K562 (cell line): Measurements from ENCODE around the gene NAALAD2. TPM values are rescaled to one million over a fixed set of nuclear protein-coding genes. Genes with fewer than 3 reads are reported as not detected.

Experiments
- ATAC-seq: fragments of 200-7000 bp; cut with Tn5 transposase; 3 replicates; pipeline ENCODE4 v1.9.1; 2020; ENCODE audit warnings: moderate library complexity
- BruUV-seq: library from RNA; stranded (reverse); fragments of 400-500 nt; replicated peaks from 2 replicates; lab custom pipeline; 2021; lab: Mats Ljungman, UMichigan
- CTCF ChIA-PET: fragments of 300-600 bp; formaldehyde crosslinking; extraction: SDS; loops from one replicate; lab custom pipeline; 2021; ENCODE audit warnings: low intra/inter-chr PET ratio; lab: Yijun Ruan, JAX
- POLR2A ChIA-PET: fragments of 300-600, 350-650 bp; sonication (Branson Sonifier 250); formaldehyde crosslinking; extraction: SDS; loops from one replicate; lab custom pipeline; 2021; ENCODE audit warnings: antibody characterized with exemption, inconsistent platforms; lab: Yijun Ruan, JAX
- DNase-seq, 4 experiments: peaks; one replicate each; pipeline versions ENCODE4 v3.0.0 to v3.0.0-alpha.2; 2011 to 2018; ENCODE audit warnings: low spot score in 3 of 4, mixed read lengths in 3 of 4; ENCODE audit errors: extremely low read depth in 1 of 4
- FAIRE-seq: peaks from 2 replicates; lab custom pipeline; 2011; peaks lifted over from hg19 to GRCh38; lab: Jason Lieb, UNC
- H2AFZ ChIP-seq: 2 replicates; pipeline ENCODE4 v1.6.0; 2011; ENCODE audit warnings: low read depth, low read length, control low read depth, inconsistent platforms
- H3K27ac ChIP-seq: fragments of 200-600 bp; 3 replicates; pipeline ENCODE4 v1.8.0; 2011; ENCODE audit warnings: low read depth, mild to moderate bottlenecking, control low read depth, inconsistent platforms, low read length, moderate library complexity, mixed read lengths; ENCODE audit errors: extremely low read depth
- H3K27me3 ChIP-seq, 2 experiments: fragments of 300-600 bp in 1 of 2; 2 replicates in 1 of 2; 3 replicates in 1 of 2; pipeline versions ENCODE4 v1.6.0 to v1.8.0; 2011; ENCODE audit warnings: inconsistent platforms in 2 of 2, low read length in 2 of 2, mild to moderate bottlenecking in 1 of 2, mixed read lengths in 1 of 2, moderate library complexity in 1 of 2; ENCODE audit not compliant: control insufficient read depth in 2 of 2, insufficient read depth in 2 of 2
- H3K36me3 ChIP-seq: fragments of 300-600 bp; 3 replicates; pipeline ENCODE4 v1.8.0; 2011; ENCODE audit warnings: mild to moderate bottlenecking, low read length, inconsistent platforms; ENCODE audit not compliant: control insufficient read depth, insufficient read depth
- H3K4me1 ChIP-seq, 2 experiments: fragments of 200-600 bp in 1 of 2; replicated peaks in 1 of 2; 2 replicates in 1 of 2; 3 replicates in 1 of 2; pipeline versions ENCODE4 v1.5.1 to v1.8.0; 2011; ENCODE audit warnings: inconsistent platforms in 2 of 2, low read length in 2 of 2, mild to moderate bottlenecking in 1 of 2, mixed read lengths in 1 of 2, moderate library complexity in 1 of 2; ENCODE audit not compliant: control insufficient read depth in 2 of 2, insufficient read depth in 2 of 2
- H3K4me2 ChIP-seq: 2 replicates; pipeline ENCODE4 v1.6.1; 2011; ENCODE audit warnings: low read length, control low read depth, inconsistent platforms, mixed read lengths; ENCODE audit not compliant: insufficient read depth
- H3K4me3 ChIP-seq: fragments of 200-600 bp; sonication (generic), shearing (Covaris generic); 2 replicates; pipeline ENCODE4 v1.5.1; 2016; ENCODE audit warnings: control low read depth, inconsistent platforms
- H3K79me2 ChIP-seq: fragments of 200-600 bp; 3 replicates; pipeline ENCODE4 v1.8.0; 2011; ENCODE audit warnings: low read length, inconsistent platforms; ENCODE audit not compliant: control insufficient read depth, insufficient read depth
- H3K9ac ChIP-seq, 2 experiments: 2 replicates each; pipeline versions ENCODE4 v1.6.0 to v1.6.1; 2011; ENCODE audit warnings: low read depth in 2 of 2, low read length in 2 of 2, control low read depth in 1 of 2, inconsistent platforms in 1 of 2, mild to moderate bottlenecking in 1 of 2, mixed read lengths in 1 of 2; ENCODE audit not compliant: insufficient read depth in 1 of 2
- H3K9me1 ChIP-seq: one replicate; pipeline ENCODE4 v1.6.0; 2011; ENCODE audit warnings: inconsistent platforms, mild to moderate bottlenecking, low read length, moderate library complexity; ENCODE audit not compliant: control insufficient read depth, insufficient read depth
- H3K9me3 ChIP-seq: replicated peaks from 2 replicates; pipeline ENCODE4 v1.5.1; 2011; ENCODE audit warnings: low read depth, low read length, inconsistent platforms; ENCODE audit not compliant: control insufficient read depth, insufficient read depth
- H4K20me1 ChIP-seq: replicated peaks from 2 replicates; pipeline ENCODE4 v1.6.1; 2011; ENCODE audit warnings: low read length, inconsistent platforms, mixed read lengths; ENCODE audit not compliant: control insufficient read depth, insufficient read depth
- BRF2 ChIP-seq: IDR thresholded peaks from 3 replicates; pipeline ENCODE4 v1.6.1; 2011; ENCODE audit warnings: borderline replicate concordance, mild to moderate bottlenecking; ENCODE audit not compliant: insufficient read length, insufficient read depth
- CCNT2 ChIP-seq: IDR thresholded peaks from 2 replicates; pipeline ENCODE4 v1.6.1; 2011; ENCODE audit warnings: borderline replicate concordance, low read depth, mild to moderate bottlenecking, moderate library complexity, mixed read lengths, low read length; ENCODE audit not compliant: insufficient read length; ENCODE audit errors: extremely low read depth
- CXXC5 ChIP-seq: fragments of 250-450 bp; sonication (Bioruptor Pico); IDR thresholded peaks from 2 replicates; pipeline ENCODE4 v1.8.0; 2022; ENCODE audit warnings: inconsistent platforms, mild to moderate bottlenecking, moderate library complexity
- HBP1 ChIP-seq: fragments of 450-650 bp; formaldehyde crosslinking; IDR thresholded peaks from 2 replicates; pipeline ENCODE4 v1.4.0; 2022; ENCODE audit warnings: missing genetic modification characterization
- HCFC1 ChIP-seq: IDR thresholded peaks from 2 replicates; pipeline ENCODE4 v1.6.1; 2012; ENCODE audit warnings: low read depth, low read length, improper control_type of control experiment
- HMGN3 ChIP-seq: IDR thresholded peaks from 2 replicates; pipeline ENCODE4 v1.6.1; 2011; ENCODE audit warnings: borderline replicate concordance, low read depth, mild to moderate bottlenecking, mixed read lengths, low read length; ENCODE audit not compliant: insufficient read length; ENCODE audit errors: extremely low read depth
- KDM1A ChIP-seq, 2 experiments: fragments of 450-650 bp; IDR thresholded peaks; 2 replicates each; pipeline ENCODE4 v1.6.1; 2016; ENCODE audit warnings: mild to moderate bottlenecking in 2 of 2
- MAFF ChIP-seq: IDR thresholded peaks from 2 replicates; pipeline ENCODE4 v1.6.1; 2012; ENCODE audit warnings: low read length, improper control_type of control experiment
- MAFK ChIP-seq: IDR thresholded peaks from 2 replicates; pipeline ENCODE4 v1.6.1; 2011; ENCODE audit warnings: low read length, improper control_type of control experiment
- MEF2A ChIP-seq: IDR thresholded peaks from 2 replicates; pipeline ENCODE4 v1.6.1; 2011; ENCODE audit warnings: low read depth, mild to moderate bottlenecking, low read length, moderate library complexity; ENCODE audit not compliant: control insufficient read depth
- MXI1 ChIP-seq: IDR thresholded peaks from 2 replicates; pipeline ENCODE4 v1.6.1; 2011; ENCODE audit warnings: low read depth, mild to moderate bottlenecking, improper control_type of control experiment, low read length
- NFATC3 ChIP-seq: fragments of 450-650 bp; IDR thresholded peaks from 2 replicates; pipeline ENCODE4 v1.6.1; 2017; ENCODE audit warnings: mild to moderate bottlenecking
- RFX5 ChIP-seq: IDR thresholded peaks from 2 replicates; pipeline ENCODE4 v1.6.1; 2011; ENCODE audit warnings: low read depth, mild to moderate bottlenecking, improper control_type of control experiment, low read length
- TFE3 ChIP-seq: fragments of 450-650 bp; formaldehyde crosslinking; IDR thresholded peaks from 2 replicates; pipeline ENCODE4 v1.4.0; 2020; ENCODE audit warnings: mild to moderate bottlenecking, mixed read lengths
- XRCC4 ChIP-seq: IDR thresholded peaks from one replicate; pipeline ENCODE4 v1.6.1; 2011; ENCODE audit not compliant: insufficient read depth, insufficient read length; ENCODE audit errors: extremely low read depth
- ZFP30 ChIP-seq: fragments of 250-450 bp; sonication (Bioruptor Pico); IDR thresholded peaks from 2 replicates; pipeline ENCODE4 v1.8.0; 2022; ENCODE audit warnings: moderate library complexity, mild to moderate bottlenecking, inconsistent platforms, borderline replicate concordance
- ZNF197 ChIP-seq: fragments of 200-800 bp; sonication (Bioruptor generic); IDR thresholded peaks from 2 replicates; pipeline ENCODE4 v1.6.1; 2016; ENCODE audit warnings: low read depth, missing genetic modification characterization, missing compliant biosample characterization
- ZNF316 ChIP-seq: fragments of 450-650 bp; IDR thresholded peaks from 2 replicates; pipeline ENCODE4 v1.6.1; 2016
- ZNF511 ChIP-seq: sonication (generic); formaldehyde crosslinking; IDR thresholded peaks from 2 replicates; pipeline ENCODE4 v1.8.0; 2022; ENCODE audit warnings: mild to moderate bottlenecking, missing genetic modification reagents
- ZSCAN29 ChIP-seq: fragments of 450-650 bp; IDR thresholded peaks from 2 replicates; pipeline ENCODE4 v1.6.1; 2017
- WGBS: fragments of 100-300 bp; shearing (Covaris generic); methylation state at CpG from one replicate; pipeline ENCODE4 v1.1.6; 2016; ENCODE audit warnings: low coverage, mixed read lengths; ENCODE audit not compliant: insufficient coverage; ENCODE audit errors: missing lambda C conversion rate; 5-methylcytosine and 5-hydroxymethylcytosine counted together
- in situ Hi-C: fragments of 300-500 bp; cut with MboI; formaldehyde crosslinking; loops from 4 replicates; pipeline ENCODE4 v1.15.0; 2018; ENCODE audit warnings: inconsistent platforms, mixed read lengths
- intact Hi-C: fragments of 100-400 bp; cut with micrococcal nuclease; formaldehyde crosslinking; loops from 2 replicates; pipeline ENCODE4 v1.14.2; 2022
- polyA plus RNA-seq, 8 experiments: library from polyadenylated mRNA; depleted of rRNA in 4 of 8; stranded (reverse) in 5 of 8; unstranded in 3 of 8; fragments of >200 nt; fragmentation: Nextera tagmentation in 2 of 8; fragmentation: Illumina TruSeq in 1 of 8; extraction: Ambion mirVana in 2 of 8; extraction: Trizol in 1 of 8; gene quantifications; 2 replicates each; pipeline versions ENCODE4 v1.2.1 to v1.2.3, GENCODE V29; 2011 to 2014; ENCODE audit warnings: inconsistent platforms in 1 of 8, missing spikeins in 1 of 8
- total RNA-seq, 7 experiments: library from RNA; depleted of rRNA in 6 of 7; stranded (reverse); fragments of >200 nt in 6 of 7; fragmentation: Illumina TruSeq in 2 of 7; extraction: Trizol in 2 of 7; gene quantifications; 2 replicates each; pipeline versions ENCODE4 v1.2.1 to v1.2.3, GENCODE V29; 2011 to 2021; ENCODE audit warnings: low replicate concordance in 1 of 7

The NAALAD2 gene
- total and polyA plus RNA-seq, 9 of the 15 experiments (the other 6 are each of a cell fraction or from before 2014, with no cell fraction given): 0.05 to 0.24 (median 0.12) TPM

- no peak for FAIRE-seq
- in situ Hi-C loops: no loop called here
- intact Hi-C loops: no loop called here
- no peaks in the 10 kb centered on the region for H3K27me3 ChIP-seq
- H4K20me1 ChIP-seq: no peaks in the 10 kb centered on the region
- ATAC-seq: peak; percentile 14; the same call in 1 of the 3 replicates
- H3K9me1 ChIP-seq: no peaks in the 10 kb centered on the region
- no peaks in the 10 kb centered on the region for H3K9me3 ChIP-seq
- BruUV-seq: no TSS peak
- H3K9ac ChIP-seq: no peak overlapping the region
- POLR2A ChIA-PET: no interaction called here
- no peak overlapping the region for H3K4me2 ChIP-seq
- H3K4me1 ChIP-seq: peaks cover 8 to 11% of the 10 kb centered on the region in 2 experiments; a peak in 3 of 5 replicates
- no peaks in the 10 kb centered on the region for H3K36me3 ChIP-seq
- CTCF ChIA-PET: no interaction called here
- H3K79me2 ChIP-seq: no peaks in the 10 kb centered on the region
- WGBS: 20% methylated on average over 4 of the region's 4 CpGs
- peak overlapping the region; percentile 49; the same call in 1 of the 2 replicates for H2AFZ ChIP-seq
- no peak for DNase-seq
- no peak overlapping the region for H3K27ac ChIP-seq
- H3K4me3 ChIP-seq: no peak overlapping the region
- no peak for TF ChIP-seq ZSCAN29
- TF ChIP-seq ZNF197 (CRISPR knock-in tag): no peak
- peak; percentile 38; the same call in 1 of the 2 replicates for TF ChIP-seq MAFK
- TF ChIP-seq CXXC5: no peak
- no peak for TF ChIP-seq RFX5
- TF ChIP-seq HMGN3: no peak
- no peak for TF ChIP-seq ZNF511 (CRISPR knock-in tag)
- no peak for TF ChIP-seq ZFP30 (CRISPR knock-in tag)
- no peak for TF ChIP-seq XRCC4
- TF ChIP-seq MAFF: peak; percentile 48; the same call in 1 of the 2 replicates
- no peak for TF ChIP-seq MEF2A
- TF ChIP-seq HBP1 (CRISPR knock-in tag): no peak
- TF ChIP-seq HCFC1: no peak
- no peak for TF ChIP-seq KDM1A (IDR thresholded peaks at IDR 0.05)
- no peak for TF ChIP-seq CCNT2
- TF ChIP-seq MXI1: no peak
- TF ChIP-seq BRF2: no peak
- TF ChIP-seq ZNF316: peak; percentile 72
- no peak for TF ChIP-seq NFATC3
- no peak for TF ChIP-seq TFE3 (CRISPR knock-in tag)
Observed at GRCh38 chr11:90237004-90237403, 102.5 kb downstream of the NAALAD2 start.
